A549 treated with AZD9567 at 1 μM for 4 hours (cell line): ENCODE results near the gene LTO1. TPM values are rescaled to one million over a fixed set of nuclear protein-coding genes. Genes with fewer than 3 reads are reported as not detected.

Source experiments
- total RNA-seq: library from RNA; stranded (reverse); fragments of 200-300 nt; extraction: Qiagen RNA extraction; gene quantifications from 5 replicates; pipeline ENCODE4 v1.2.3, GENCODE V29; 2022; ENCODE audit not compliant: insufficient read depth

Gene LTO1
- 33.3 to 39.0 TPM (median 34.9 TPM) in 5 replicates for total RNA-seq

GRCh38 chr11:69674886-69675714, at the start of gene LTO1:
Gene LTO1 (minus strand): TSS chr11:69675353. CDS start chr11:69675239, 114 bp downstream.

GRCh38 chr11:69703768-69704507, 28.8 kb upstream of the LTO1 start, which contains the start of gene FGF19:
Gene FGF19 (minus strand): TSS chr11:69704022. CDS start chr11:69703876, 146 bp downstream.

DNA sequence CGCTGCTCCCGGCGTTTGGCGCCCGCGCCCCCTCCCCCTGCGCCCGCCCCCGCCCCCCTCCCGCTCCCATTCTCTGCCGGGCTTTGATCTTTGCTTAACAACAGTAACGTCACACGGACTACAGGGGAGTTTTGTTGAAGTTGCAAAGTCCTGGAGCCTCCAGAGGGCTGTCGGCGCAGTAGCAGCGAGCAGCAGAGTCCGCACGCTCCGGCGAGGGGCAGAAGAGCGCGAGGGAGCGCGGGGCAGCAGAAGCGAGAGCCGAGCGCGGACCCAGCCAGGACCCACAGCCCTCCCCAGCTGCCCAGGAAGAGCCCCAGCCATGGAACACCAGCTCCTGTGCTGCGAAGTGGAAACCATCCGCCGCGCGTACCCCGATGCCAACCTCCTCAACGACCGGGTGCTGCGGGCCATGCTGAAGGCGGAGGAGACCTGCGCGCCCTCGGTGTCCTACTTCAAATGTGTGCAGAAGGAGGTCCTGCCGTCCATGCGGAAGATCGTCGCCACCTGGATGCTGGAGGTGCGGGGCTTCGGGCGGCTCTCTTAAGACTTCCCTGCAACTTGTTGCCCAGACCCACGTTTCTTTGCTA, 34.1 kb downstream of the LTO1 start, which contains the start of gene CCND1:
TSS of gene CCND1 (plus strand) at position 162 of the 587 bp plus-strand sequence. CDS start at position 320, 158 bp downstream.

Other genes starting within 250 kb of the LTO1 start
- not detected in 5 replicates for gene LINC01488, start 193.7 kb downstream of the LTO1 start, total RNA-seq
- gene CCND1, start 34.2 kb downstream of the LTO1 start, total RNA-seq, result 211 to 246 TPM (median 227 TPM) in 5 replicates
- 0.03 to 0.07 TPM (median 0.04 TPM) in 4 of 5 replicates, not detected in the other for gene FGF19, start 28.7 kb upstream of the LTO1 start, total RNA-seq
- gene FGF4, start 100.0 kb upstream of the LTO1 start, total RNA-seq, result 0.02 TPM in 3 of 5 replicates, not detected in the others
- not detected in 5 replicates for gene FGF3, start 144.1 kb upstream of the LTO1 start, total RNA-seq